GM20431 (cell line): ENCODE results near the gene NRL.

Experiments used
- in situ Hi-C: fragments of 300-500 bp; cut with MseI, MboI; formaldehyde crosslinking; loops from one replicate; pipeline ENCODE4 v1.15.0; 2020; ENCODE audit warnings: low sequenced_read_pairs; ENCODE audit not compliant: unreplicated experiment

The NRL gene

DNA sequence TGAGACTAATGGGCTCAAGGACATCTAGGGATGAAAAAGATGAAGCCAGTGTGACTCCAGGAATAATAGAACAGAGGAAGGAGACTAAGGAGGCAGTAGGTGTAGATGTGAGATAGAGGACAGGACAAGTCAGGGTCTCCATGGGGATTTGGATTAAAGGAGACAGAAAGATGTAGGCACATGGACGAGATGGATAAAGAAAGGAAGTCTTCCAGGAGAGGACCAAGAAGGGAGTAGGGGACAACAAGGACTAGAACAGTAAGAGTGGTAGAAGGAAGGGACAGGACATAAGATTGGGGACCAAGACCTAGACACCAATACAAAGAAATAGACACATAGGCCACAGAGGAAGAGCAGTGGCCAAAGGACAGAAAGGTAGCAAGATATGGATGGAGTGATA is 27.7 kb downstream of the NRL start:
- in situ Hi-C loops, result no loop called here

DNA sequence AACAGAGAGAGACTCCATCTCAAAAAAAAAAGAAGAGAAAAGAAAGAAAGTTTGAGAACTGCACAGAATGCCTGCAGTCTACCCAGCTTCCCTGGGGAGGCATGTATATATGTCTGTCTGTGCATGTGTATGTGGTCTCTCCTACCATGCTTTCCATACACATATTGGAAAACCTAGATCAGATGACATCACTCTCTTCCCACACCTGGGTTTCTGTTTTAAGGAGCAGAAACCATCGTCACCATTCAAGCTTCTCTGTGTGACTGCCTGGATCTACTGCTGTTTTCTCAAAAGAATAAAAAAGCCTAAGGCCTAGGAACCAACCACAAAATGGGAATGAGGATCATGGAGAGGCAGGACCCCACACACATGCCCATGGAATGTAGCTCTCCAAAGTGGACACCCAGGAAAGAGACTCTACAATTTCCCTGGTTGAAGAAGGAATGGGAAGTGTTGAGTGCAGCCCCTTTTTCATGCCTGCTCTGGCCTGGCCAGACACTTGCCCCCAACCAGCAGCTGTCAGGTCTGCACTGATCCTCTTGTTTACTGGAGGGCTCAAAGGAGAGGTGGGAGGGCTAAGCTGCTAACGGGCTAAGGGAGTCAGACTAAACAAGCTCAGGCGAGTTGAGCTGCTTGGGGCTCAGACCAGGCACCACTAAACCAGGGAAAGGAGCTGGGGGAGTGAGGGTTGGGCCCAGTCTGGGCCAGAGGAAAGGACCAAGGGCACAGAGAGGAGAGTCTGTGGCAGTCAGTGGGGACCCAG is 28.4 kb downstream of the NRL start:
- in situ Hi-C loops, result no loop called here

DNA sequence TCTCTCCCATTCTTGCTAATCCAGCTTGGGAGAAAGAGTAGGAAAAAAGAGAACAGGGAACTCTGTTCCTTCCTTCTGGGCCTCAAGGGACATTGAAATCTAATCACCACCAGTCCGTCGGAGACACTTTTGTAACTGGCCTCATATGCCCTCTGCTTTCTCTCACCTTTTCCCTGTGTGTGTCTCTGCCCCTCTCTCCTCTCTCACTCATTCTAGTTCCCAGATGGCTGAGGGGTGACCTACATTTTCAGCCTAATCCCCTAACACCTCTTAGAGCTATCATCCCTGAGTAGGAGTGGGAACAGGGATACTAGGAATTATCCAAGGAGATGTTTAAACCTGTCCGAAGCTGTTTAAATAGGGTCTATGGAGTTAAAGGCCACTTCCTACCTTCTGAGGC is 29.5 kb downstream of the NRL start:
- in situ Hi-C loops, result no loop called here

DNA sequence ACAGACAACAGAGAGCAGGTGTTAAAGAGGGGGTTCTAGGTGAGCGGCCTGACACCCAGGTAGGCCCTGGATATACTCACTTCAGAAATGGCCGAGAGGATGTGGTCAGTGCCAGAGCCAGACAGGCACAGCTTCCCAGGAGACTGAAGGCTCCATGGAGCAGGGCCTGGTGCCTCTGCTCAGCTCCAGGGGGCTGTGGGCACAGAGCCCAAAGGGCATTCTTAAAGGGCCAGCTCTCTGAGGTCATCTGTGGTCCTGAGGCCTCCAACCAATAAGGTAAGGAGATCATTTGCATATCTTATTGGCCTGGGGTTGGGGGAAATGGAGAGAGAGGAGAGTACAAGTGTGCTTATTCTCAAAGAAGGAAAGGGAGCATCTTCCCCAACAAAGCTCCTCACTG is 30.3 kb downstream of the NRL start:
- in situ Hi-C loops, result no loop called here

DNA sequence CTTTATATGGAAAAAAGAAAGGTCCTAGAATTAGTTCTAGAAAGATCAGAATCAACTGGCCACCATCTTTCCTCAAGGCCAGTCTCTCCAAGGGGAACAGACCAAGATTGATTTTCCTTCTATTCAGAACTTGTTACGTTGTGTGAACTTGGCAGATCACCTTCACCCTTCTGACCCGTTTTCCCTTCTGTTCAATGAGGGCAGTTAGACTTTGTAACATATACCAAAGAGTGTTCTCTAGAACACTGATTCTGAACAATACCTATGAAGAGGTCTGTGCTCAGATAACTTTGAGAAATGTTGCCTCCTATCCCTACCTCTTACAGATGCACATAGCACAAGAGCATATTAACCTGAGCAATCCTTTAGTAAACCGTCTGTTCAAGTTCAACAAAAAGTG is 31.3 kb downstream of the NRL start:
- in situ Hi-C loops, result no loop called here

DNA sequence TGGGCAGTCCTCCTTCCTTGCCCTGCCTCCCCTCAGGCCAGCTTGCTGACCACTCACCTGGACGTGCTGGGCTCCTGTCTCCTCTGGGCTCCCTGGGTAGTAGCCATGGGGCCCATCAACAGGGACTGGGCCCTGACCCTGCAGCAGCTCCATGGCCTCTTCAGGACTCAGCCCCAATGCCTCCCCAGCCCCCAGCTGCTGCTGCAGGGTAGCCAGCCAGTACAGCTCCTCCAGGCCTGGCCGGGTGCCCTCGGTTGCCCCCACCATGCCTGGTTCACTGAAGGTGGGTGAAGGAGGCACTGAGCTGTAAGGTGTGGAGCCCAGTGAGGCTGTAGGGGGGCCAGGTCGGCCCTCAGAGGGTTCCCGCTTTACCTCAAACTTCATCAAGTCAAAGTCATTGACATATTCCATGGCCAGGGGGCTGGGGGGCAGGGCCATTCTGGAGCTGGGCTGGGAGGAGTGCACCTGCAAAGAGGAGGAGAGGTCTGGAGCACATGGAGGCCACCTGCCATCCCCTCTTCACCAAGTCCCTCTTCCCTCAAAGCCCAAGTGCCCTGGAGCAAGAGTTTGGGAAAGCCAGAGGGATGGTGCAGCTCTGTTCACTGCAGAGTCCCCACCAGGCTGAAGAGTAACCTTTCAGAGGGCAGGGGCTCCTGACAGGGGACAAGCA is 32.2 kb downstream of the NRL start:
- in situ Hi-C loops, result no loop called here

DNA sequence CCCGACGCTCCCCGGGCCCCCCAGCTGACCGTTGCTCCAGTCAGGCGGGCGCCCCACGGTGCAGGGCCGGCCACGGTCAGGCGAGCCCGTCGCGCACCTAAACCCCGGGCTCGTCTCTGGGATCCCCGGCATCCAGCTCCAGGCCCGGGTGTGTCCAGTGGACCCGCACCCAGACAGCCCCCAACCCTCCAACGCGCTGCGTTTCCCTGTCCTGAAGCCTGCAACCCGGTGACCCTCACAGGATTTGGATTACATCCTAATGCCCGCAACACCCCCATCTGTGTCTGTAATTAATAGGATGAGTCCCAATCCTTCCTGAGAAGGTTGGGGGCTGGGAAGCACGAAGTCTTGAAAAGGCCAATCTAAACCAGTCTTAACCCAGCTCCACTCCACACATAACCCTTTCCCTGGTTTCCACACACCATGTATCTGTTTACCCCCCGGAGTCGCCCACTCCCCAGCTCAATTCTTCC is 33.0 kb downstream of the NRL start:
- in situ Hi-C loops, result no loop called here

DNA sequence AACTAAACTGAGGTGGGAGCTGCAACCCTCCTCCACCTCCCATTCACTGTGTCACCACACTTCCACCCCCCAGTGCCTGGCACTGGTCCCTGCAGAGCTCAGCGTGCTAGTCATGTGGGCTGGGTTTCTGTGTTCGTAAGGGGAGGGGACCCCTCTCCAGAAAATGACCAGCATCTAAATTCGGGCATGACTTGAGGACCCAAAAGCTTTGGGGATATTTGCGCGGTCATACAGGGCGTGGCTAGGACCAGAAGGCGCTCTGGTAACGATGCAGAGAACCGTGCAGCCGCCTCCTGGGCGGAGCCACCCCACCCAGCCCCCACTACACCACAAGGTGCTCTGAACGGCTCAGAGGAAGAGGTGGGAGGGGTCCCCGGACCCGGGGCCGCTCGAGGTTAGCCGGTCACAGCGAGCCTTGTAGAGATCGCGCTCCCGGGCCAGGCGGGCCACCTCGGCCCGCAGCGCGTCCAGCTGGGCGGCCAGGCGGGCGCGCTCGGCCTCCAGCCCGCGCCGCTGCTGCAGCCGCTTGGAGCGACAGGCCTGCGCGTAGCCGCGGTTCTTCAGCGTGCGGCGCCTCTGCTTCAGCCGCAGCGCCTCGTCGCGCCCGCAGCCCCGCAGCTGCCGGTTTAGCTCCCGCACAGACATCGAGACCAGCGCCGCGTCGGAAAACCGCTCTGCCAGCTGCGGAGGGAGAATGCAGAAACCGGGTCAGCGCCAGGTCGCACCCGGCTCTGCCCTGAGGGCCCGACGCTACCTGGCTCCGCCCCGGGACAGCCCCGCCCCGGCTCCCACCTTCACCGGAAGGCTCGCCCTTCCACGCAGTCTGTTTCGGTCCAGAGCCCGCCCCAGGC is 33.6 kb downstream of the NRL start:
- in situ Hi-C loops, result no loop called here

DNA sequence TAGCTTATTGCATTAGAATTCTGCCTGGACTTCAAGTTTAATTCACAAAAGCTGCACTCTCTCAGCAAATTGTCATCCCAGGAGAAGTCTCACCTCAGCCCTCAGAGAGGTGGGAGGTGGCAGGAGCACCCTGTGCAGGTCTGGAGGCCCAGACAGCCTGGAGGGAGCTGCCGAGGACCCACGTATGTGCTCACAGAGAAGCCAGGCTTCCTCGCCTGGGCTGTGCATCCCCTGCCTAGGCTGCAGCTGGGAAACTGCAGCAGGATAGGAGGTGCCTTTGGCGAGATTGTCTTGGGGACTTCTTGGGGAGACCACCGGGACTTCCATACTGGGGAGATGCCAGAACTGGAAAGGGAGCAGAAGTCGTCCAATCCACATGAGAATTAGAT is 34.6 kb downstream of the NRL start:
- in situ Hi-C loops, result no loop called here

DNA sequence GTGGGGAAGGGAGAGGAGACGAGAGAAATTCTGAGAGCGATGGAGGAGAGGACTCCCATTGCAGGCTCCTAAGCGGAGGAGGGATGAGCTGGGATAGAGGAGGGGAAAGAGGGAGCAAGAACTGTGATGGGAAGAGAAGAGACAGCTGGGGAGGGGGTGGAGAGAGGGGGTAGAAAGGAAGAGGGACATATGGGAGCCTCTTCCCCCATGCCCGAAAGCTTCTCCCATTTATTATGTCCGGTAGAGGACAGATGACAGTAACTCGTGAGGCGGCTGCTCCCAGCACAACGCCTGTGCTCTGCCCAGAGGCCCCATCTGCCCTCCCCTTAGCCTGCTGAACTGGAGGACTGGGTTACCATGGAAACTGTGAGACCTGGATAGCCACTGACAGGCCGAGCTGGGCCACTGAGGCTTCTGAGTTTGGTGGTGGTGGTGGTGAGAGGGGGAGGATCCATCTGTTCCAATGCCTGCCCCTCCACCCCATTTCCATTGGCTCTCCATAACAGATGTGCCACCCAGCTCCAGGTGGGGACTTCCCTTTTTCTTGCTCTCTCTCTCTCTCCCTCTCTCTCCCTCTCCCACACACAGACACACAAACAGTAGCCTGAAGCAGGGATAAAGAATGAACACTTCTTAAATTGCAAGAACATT is 35.1 kb downstream of the NRL start:
- in situ Hi-C loops, result no loop called here

DNA sequence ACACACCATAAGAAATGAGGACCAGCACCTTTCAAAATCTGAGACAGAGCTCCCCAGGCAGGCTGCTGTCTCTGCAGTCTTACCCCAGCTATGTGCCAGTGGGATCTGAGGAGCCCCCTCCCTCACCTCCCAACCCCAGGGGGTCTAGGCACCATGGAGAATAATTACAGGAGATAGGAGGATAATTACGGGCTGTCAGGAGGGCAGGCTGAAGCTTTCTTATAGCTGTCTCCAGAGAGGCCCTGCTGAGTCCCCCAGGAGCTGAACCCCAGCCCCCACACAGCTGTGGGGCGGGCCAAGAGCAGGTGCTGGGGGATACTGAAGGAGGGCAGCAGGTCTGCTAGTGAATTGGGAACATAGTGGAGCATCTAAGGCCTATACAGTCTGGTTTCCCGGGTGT is 36.6 kb downstream of the NRL start:
- in situ Hi-C loops, result no loop called here

DNA sequence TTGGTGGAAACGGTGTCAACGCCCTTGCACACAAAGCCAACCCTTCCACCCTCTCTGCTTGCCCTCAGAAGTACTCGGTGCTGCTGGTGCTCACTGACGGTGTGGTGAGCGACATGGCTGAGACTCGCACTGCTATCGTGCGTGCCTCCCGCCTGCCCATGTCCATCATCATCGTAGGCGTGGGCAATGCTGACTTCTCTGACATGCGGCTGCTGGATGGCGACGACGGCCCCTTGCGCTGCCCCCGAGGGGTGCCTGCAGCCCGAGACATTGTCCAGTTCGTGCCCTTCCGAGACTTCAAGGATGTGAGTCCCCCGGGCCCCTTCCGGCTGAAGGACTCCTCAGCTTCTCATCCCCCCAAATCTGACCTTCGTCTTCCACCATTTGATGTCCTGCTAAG is 37.7 kb downstream of the NRL start:
- in situ Hi-C loops, result no loop called here

DNA sequence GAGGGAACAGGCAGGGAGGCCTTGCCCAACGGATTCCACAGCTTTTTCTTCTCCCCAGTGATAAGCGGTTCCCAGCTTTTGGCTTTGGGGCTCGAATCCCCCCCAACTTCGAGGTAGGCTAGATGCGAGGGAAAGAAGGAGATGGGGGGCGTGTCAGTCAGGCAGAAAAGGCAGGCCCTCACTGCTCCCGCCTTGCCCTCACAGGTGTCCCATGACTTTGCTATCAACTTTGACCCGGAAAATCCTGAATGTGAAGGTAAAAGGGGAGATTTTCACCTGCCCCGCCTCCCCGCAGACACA is 38.5 kb downstream of the NRL start:
- in situ Hi-C loops, result no loop called here

DNA sequence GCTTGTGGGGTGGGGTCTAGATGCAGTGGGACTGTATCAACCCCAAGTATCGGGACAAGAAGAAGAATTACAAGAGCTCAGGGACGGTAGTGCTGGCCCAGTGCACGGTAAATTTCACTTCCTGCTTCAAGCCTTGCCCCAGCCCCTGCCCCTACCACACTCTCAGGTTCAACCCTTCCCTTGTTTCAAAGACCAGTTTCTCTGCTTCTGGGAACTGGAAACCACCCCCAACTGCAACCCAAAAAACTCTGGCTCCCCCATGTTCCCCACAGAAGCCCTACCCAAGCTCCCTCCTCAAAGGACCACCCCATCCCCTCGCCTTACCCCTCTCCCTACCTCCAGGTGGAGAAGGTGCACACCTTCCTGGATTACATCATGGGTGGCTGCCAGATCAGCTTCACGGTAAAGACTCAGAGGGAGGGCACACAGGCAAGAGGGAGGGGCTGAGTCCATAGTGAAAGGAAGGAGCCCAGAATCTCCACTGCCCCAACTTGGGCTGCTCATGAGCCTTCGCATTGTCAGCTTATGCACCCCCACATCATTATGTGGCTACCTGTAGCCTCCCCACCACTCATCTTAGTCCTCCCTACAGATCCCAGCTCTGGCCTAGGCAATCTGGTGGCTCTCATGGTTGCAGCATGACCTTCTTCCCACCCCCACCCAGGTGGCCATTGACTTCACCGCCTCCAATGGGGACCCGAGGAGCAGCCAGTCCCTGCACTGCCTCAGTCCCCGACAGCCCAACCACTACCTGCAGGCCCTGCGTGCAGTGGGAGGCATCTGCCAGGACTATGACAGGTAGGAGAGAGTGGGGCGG is 39.1 kb downstream of the NRL start:
- in situ Hi-C loops, result no loop called here

DNA sequence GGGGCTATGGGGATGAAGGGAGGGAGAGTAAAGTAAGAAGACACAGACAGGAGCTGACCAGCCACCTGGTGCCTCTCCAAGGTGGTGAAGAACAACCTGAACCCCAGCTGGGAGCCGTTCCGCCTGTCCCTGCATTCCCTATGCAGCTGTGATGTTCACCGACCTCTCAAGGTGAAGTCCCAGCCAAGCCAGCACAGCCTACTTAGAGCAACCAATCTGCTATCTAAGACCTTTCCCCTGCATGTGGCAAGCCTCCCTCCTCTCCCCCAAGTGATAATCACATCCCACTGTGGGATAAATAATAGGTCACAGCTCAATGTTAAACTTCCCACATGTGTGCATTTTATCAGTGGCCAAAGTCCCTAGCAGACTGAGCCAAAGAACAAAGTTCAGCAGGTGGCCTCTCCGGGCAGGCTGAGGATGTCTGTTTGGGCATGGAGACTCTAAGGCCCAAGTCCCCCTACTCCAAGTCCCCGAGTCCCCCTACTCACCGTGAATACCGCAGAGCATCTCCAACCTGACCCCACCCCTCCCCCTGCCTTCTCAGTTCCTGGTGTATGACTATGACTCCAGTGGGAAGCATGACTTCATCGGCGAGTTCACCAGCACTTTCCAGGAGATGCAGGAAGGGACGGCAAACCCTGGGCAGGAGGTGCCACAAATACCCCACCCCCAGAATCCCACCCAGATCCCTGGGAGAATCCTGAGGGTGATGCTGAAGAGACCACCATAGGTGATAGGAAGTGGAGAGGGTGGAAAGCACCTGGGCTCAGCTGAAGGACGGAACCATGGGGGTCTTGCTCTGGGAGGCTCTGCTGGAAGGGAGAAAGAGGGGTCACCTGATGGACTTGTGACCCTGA is 39.9 kb downstream of the NRL start:
- in situ Hi-C loops, result no loop called here

DNA sequence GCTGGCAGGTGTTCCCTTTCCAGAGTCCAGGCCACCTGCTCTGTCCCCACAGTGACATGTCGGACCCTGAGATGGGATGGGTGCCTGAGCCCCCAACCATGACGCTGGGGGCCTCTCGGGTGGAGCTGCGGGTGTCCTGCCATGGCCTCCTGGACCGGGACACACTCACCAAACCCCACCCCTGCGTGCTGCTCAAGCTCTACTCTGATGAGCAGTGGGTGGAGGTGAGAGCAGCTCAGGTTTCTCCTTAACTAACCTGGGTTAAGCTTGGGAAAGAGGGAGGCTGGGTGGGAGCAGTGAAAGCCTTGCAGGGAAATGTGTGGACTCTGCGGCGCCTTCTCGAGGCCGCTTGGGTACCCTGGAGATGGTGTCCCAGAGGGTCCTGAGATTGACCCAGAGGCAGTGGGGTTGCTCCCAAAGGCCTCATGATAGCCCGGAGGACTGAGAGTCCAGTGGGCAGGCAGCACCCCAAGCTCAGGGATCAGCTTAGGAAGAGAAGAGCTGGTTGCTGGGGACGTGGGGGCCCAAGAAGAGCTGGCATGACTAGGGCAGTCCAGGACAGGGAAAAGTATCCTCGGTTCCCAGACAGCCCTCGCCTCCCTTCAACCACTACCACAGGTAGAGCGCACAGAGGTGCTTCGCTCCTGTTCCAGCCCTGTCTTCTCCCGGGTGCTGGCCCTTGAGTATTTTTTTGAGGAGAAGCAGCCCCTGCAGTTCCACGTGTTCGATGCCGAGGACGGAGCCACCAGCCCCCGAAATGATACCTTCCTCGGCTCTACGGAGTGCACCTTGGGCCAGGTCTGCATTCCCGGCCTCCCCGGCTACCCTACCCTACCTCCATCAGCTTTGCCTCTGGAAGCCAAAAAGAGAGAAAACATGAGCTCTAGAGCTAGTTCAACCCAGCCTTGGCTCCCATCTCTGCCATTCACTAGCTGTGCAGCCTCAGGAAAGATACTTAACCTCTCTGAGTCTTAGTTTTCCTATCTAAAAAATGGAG is 41.6 kb downstream of the NRL start:
- in situ Hi-C loops, result no loop called here

DNA sequence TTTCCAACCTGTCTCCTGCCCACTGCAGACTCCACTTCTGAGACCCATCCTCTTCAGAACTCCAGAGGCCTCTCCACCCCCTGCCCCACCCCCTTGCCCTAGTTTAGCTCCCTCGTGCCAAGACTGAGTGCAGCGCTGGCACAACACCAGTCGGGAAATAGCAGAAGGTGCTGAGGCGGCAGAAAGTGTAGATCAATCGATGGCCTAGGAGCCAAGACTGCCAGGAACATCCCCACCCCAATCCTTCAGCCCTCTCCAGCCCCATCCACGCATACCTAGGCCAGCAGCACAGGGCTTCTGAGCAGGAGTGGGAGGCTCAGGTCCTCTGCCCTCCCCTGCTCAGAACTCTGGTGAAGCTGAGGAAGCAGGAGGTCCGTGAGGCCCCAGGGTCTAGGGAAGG is 42.3 kb downstream of the NRL start:
- in situ Hi-C loops, result no loop called here
